Trophoblast cell (in vitro differentiated cells and primary cell): ENCODE results near the gene ERI2.

Source experiments
- DNase-seq, 2 donors: peaks; one replicate each; pipeline ENCODE4 v3.0.0-alpha.2; 2016
- H2AFZ ChIP-seq: 2 replicates; pipeline ENCODE4 v1.6.1; 2013; ENCODE audit warnings: low read length, moderate library complexity, mild to moderate bottlenecking; ENCODE audit not compliant: insufficient read depth, poor library complexity
- H2AK5ac ChIP-seq: 2 replicates; pipeline ENCODE4 v1.6.1; 2013; ENCODE audit warnings: mild to moderate bottlenecking, low read length
- H2BK120ac ChIP-seq: 2 replicates; pipeline ENCODE4 v1.6.1; 2013; ENCODE audit warnings: low read length, mild to moderate bottlenecking, moderate library complexity; ENCODE audit not compliant: insufficient read depth, poor library complexity
- H2BK12ac ChIP-seq: 2 replicates; pipeline ENCODE4 v1.6.1; 2013; ENCODE audit warnings: mild to moderate bottlenecking, low read length, moderate library complexity
- H2BK5ac ChIP-seq: 2 replicates; pipeline ENCODE4 v1.6.1; 2013; ENCODE audit warnings: low read length, low read depth, moderate library complexity, mild to moderate bottlenecking; ENCODE audit not compliant: poor library complexity
- H3K14ac ChIP-seq: 2 replicates; pipeline ENCODE4 v1.6.1; 2013; ENCODE audit warnings: mild to moderate bottlenecking, low read length
- H3K18ac ChIP-seq: 2 replicates; pipeline ENCODE4 v1.6.1; 2013; ENCODE audit warnings: mild to moderate bottlenecking, low read length
- H3K23ac ChIP-seq: 2 replicates; pipeline ENCODE4 v1.6.1; 2013; ENCODE audit warnings: low read length
- H3K27ac ChIP-seq: 2 replicates; pipeline ENCODE4 v1.5.1; 2013; ENCODE audit warnings: low read depth, mild to moderate bottlenecking, inconsistent platforms, low read length, moderate library complexity
- H3K27me3 ChIP-seq: 2 replicates; pipeline ENCODE4 v1.6.1; 2013; ENCODE audit warnings: inconsistent platforms, mild to moderate bottlenecking, low read length, moderate library complexity; ENCODE audit not compliant: insufficient read depth
- H3K36me3 ChIP-seq, 2 experiments: 1 replicate in 1 of 2; 2 replicates in 1 of 2; pipeline ENCODE4 v1.6.1; 2013; ENCODE audit warnings: low read length in 2 of 2, mild to moderate bottlenecking in 2 of 2, moderate library complexity in 1 of 2; ENCODE audit not compliant: insufficient read depth in 2 of 2, control insufficient read depth in 1 of 2
- H3K4ac ChIP-seq: 2 replicates; pipeline ENCODE4 v1.6.1; 2013; ENCODE audit warnings: low read depth, mild to moderate bottlenecking, low read length, moderate library complexity
- H3K4me1 ChIP-seq, 2 experiments: 1 replicate in 1 of 2; 2 replicates in 1 of 2; pipeline ENCODE4 v1.6.1; 2013; ENCODE audit warnings: low read length in 2 of 2, mild to moderate bottlenecking in 2 of 2, moderate library complexity in 1 of 2; ENCODE audit not compliant: insufficient read depth in 2 of 2, control insufficient read depth in 1 of 2
- H3K4me2 ChIP-seq: 2 replicates; pipeline ENCODE4 v1.6.1; 2013; ENCODE audit warnings: inconsistent platforms, mild to moderate bottlenecking, low read length, moderate library complexity
- H3K4me3 ChIP-seq: 2 replicates; pipeline ENCODE4 v1.5.1; 2013; ENCODE audit warnings: mild to moderate bottlenecking, low read depth, low read length, inconsistent platforms
- H3K79me1 ChIP-seq: one replicate; pipeline ENCODE4 v1.6.1; 2013; ENCODE audit warnings: low read length
- H3K79me2 ChIP-seq: 2 replicates; pipeline ENCODE4 v1.6.1; 2013; ENCODE audit warnings: low read length, mild to moderate bottlenecking; ENCODE audit not compliant: control insufficient read depth, insufficient read depth, poor library complexity
- H3K9ac ChIP-seq: 2 replicates; pipeline ENCODE4 v1.6.1; 2013; ENCODE audit warnings: mild to moderate bottlenecking, low read length
- H3K9me3 ChIP-seq: 2 replicates; pipeline ENCODE4 v1.6.1; 2013; ENCODE audit warnings: low read depth, mild to moderate bottlenecking, control low read depth, inconsistent platforms, low read length; ENCODE audit not compliant: insufficient read depth
- H4K12ac ChIP-seq: 2 replicates; pipeline ENCODE4 v1.6.1; 2013; ENCODE audit warnings: low read depth, mild to moderate bottlenecking, low read length, moderate library complexity
- H4K8ac ChIP-seq: 2 replicates; pipeline ENCODE4 v1.6.1; 2013; ENCODE audit warnings: low read depth, mild to moderate bottlenecking, low read length, moderate library complexity
- H4K91ac ChIP-seq: one replicate; pipeline ENCODE4 v1.6.1; 2013; ENCODE audit warnings: low read depth, mild to moderate bottlenecking, low read length, moderate library complexity
- WGBS: extraction: QIAGEN DNeasy Blood & Tissue Kit; methylation state at CpG from one replicate; pipeline ENCODE4 v1.1.7; 2013; ENCODE audit warnings: missing lambda C conversion rate; ENCODE audit not compliant: insufficient read length, insufficient coverage; ENCODE audit errors: extremely low coverage; 5-methylcytosine and 5-hydroxymethylcytosine counted together

The ERI2 gene

DNA sequence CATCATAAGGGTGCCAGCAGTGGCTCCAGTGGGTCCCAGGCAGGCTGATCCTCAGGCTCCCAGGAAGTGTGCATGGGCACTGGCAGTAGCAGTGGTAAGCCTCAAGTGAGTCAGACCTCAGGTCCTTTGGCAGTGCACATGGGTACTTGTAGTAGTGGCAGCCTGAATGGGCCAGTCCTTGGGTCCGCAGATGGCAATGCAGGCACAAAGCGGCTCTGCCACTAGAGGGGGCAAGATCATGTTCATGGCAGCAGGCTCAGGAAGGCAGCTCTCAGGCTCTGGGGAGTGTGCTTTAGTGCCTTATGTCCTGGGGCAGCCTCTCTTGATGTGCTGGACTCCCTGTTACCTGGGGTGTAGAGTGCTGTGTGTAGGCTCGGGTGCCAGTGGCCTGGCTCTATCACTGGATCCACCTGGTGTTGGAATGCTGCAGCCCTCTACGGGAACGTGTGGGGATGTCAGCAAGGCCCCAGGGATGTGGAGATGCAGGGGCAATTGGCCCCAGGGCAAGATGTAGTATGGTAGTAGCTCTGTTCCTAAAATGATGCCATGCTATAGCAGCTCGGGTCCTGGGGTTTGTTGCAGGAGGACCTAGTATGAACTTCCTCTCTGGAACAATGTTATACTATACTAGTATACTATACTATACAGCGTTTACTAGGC is 31.4 kb downstream of the ERI2 start:
- no peaks in the 10 kb centered on the region for H3K27me3 ChIP-seq
- H3K4ac ChIP-seq: no peak overlapping the region
- peak; percentile 60 to 70 for DNase-seq
- no peak overlapping the region for H3K18ac ChIP-seq
- no peak overlapping the region for H3K27ac ChIP-seq
- H4K91ac ChIP-seq: no peak overlapping the region
- H4K12ac ChIP-seq: no peak overlapping the region
- no peak overlapping the region for H3K9ac ChIP-seq
- no peaks in the 10 kb centered on the region for H3K4me1 ChIP-seq
- H2BK120ac ChIP-seq: no peak overlapping the region
- H2AK5ac ChIP-seq: no peak overlapping the region
- no peak overlapping the region for H2BK5ac ChIP-seq
- H3K79me2 ChIP-seq: no peaks in the 10 kb centered on the region
- H2BK12ac ChIP-seq: no peak overlapping the region
- no peak overlapping the region for H3K4me3 ChIP-seq
- no peak overlapping the region for H4K8ac ChIP-seq
- no peak overlapping the region for H3K14ac ChIP-seq
- no peak overlapping the region for H3K23ac ChIP-seq
- no peak overlapping the region for H2AFZ ChIP-seq
- no peaks in the 10 kb centered on the region for H3K9me3 ChIP-seq
- WGBS: no CpG with 5 or more reads among the region's 7 CpGs
- H3K36me3 ChIP-seq: no peaks in the 10 kb centered on the region
- no peak overlapping the region for H3K4me2 ChIP-seq
- no peaks in the 10 kb centered on the region for H3K79me1 ChIP-seq

DNA sequence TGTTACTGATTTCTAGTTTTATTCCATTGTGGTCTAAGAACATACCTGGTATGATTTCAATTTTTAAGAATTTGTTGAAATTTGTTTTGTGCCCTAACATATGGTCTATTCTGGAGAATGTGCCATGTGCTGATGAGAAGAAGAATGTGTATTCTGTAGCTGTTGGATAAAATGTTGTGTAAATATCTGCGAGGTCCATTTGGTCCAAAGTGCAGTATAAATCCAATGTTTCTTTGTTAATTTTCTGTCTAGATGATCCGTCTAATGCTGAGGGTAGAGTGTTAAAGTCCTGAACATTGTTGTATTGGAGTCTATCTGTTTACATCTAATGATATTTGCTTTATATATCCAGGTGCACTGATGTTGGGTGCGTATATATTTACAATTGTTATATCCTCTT is 32.6 kb downstream of the ERI2 start:
- Histone ChIP-seq H3K4me3 (no peak overlapping the region), H3K4ac (no peak overlapping the region), H3K9me3 (no peaks in the 10 kb centered on the region), H3K14ac (no peak overlapping the region), H3K9ac (no peak overlapping the region), H2BK5ac (no peak overlapping the region), H3K79me1 (no peaks in the 10 kb centered on the region), H2AK5ac (no peak overlapping the region), H3K79me2 (no peaks in the 10 kb centered on the region), H3K27me3 (no peaks in the 10 kb centered on the region), H3K4me1 (no peaks in the 10 kb centered on the region), H3K23ac (no peak overlapping the region), H2BK12ac (no peak overlapping the region), H3K18ac (no peak overlapping the region), H4K12ac (no peak overlapping the region), H3K36me3 (no peaks in the 10 kb centered on the region), H3K4me2 (no peak overlapping the region), H4K8ac (no peak overlapping the region), H3K27ac (no peak overlapping the region), H2BK120ac (no peak overlapping the region), H4K91ac (no peak overlapping the region), H2AFZ (no peak overlapping the region)
- no CpG with 5 or more reads among the region's 3 CpGs for WGBS
- DNase-seq: no peak

DNA sequence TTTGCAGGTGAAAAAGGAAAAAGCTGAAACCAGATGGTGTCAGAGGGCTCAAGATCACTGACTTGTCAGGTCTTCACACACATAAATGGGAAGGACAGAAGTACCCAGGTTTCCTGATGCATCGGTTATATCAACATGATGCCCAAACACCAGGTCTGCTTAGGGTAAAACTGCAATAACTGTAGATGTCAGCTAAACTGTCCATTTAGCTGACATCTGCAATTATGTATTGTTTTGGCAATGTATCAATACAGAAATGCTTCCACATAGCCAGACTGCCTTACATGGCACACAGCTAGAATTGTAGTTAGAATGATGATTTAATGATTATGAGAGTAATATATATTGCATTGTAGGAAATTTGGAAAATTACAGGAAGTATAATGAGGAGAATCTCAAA is 37.5 kb downstream of the ERI2 start:
- Histone ChIP-seq H3K4me1 (no peaks in the 10 kb centered on the region), H3K14ac (no peak overlapping the region), H3K4me2 (no peak overlapping the region), H2BK120ac (no peak overlapping the region), H3K79me2 (no peaks in the 10 kb centered on the region), H2BK5ac (no peak overlapping the region), H3K36me3 (no peaks in the 10 kb centered on the region), H3K79me1 (no peaks in the 10 kb centered on the region), H4K91ac (no peak overlapping the region), H2BK12ac (no peak overlapping the region), H4K12ac (no peak overlapping the region), H3K9ac (no peak overlapping the region), H3K4ac (no peak overlapping the region), H4K8ac (no peak overlapping the region), H3K18ac (no peak overlapping the region), H2AFZ (no peak overlapping the region), H3K4me3 (no peak overlapping the region), H2AK5ac (no peak overlapping the region), H3K27ac (no peak overlapping the region), H3K9me3 (no peaks in the 10 kb centered on the region), H3K23ac (no peak overlapping the region), H3K27me3 (no peaks in the 10 kb centered on the region)
- no CpG with 5 or more reads among the region's 1 CpG for WGBS
- DNase-seq: no peak

DNA sequence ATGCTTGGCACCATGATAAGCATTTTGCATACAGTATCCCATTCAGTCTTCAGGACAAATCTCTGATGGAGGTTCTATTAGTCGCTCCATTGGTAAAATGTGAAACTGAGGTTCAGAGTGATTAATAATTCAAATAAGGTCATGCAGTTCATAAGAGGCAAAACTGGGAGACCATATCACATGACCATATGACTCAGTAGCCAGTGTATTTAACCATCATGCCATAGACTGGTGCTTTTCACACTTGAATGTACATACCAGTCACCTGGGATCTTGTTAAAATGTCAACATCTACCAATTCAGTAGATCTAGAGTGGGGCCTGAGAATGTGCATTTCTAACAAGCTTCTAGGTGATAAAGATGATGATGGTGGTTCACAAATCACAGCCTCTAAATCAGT is 38.2 kb downstream of the ERI2 start:
- H4K12ac ChIP-seq: no peak overlapping the region
- H3K23ac ChIP-seq: no peak overlapping the region

More for the DNA sequence above, 38.2 kb downstream of the ERI2 start:
- H3K4me2 ChIP-seq: no peak overlapping the region
- no peak overlapping the region for H2AK5ac ChIP-seq
- no peak overlapping the region for H3K4me3 ChIP-seq
- no peak for DNase-seq
- H3K27me3 ChIP-seq: no peaks in the 10 kb centered on the region
- no peak overlapping the region for H3K18ac ChIP-seq
- no peak overlapping the region for H4K91ac ChIP-seq
- H4K8ac ChIP-seq: no peak overlapping the region
- no peaks in the 10 kb centered on the region for H3K79me1 ChIP-seq
- H3K9me3 ChIP-seq: no peaks in the 10 kb centered on the region
- no peak overlapping the region for H2BK12ac ChIP-seq
- H2AFZ ChIP-seq: no peak overlapping the region
- H3K36me3 ChIP-seq: no peaks in the 10 kb centered on the region
- H3K4me1 ChIP-seq: peaks cover 0 to 3% of the 10 kb centered on the region in 2 experiments
- no peaks in the 10 kb centered on the region for H3K79me2 ChIP-seq
- H2BK120ac ChIP-seq: no peak overlapping the region
- no peak overlapping the region for H2BK5ac ChIP-seq
- WGBS: no CpG with 5 or more reads among the region's 1 CpG
- H3K27ac ChIP-seq: no peak overlapping the region
- H3K14ac ChIP-seq: no peak overlapping the region
- H3K4ac ChIP-seq: no peak overlapping the region
- no peak overlapping the region for H3K9ac ChIP-seq
